DND-41 (cell line): ENCODE results near the gene ARFRP1.

Source experiments
- CTCF ChIP-seq: IDR thresholded peaks from 2 replicates; pipeline ENCODE4 v1.5.1; 2012; ENCODE audit warnings: borderline replicate concordance, low read length, moderate library complexity, mild to moderate bottlenecking; ENCODE audit not compliant: poor library complexity, severe bottlenecking; ENCODE audit errors: extremely low read depth
- EZH2 ChIP-seq: IDR thresholded peaks from 3 replicates; pipeline ENCODE4 v1.6.1; 2012; ENCODE audit warnings: borderline replicate concordance, low read depth, mild to moderate bottlenecking, moderate library complexity, low read length, inconsistent platforms; ENCODE audit not compliant: severe bottlenecking

DNA sequence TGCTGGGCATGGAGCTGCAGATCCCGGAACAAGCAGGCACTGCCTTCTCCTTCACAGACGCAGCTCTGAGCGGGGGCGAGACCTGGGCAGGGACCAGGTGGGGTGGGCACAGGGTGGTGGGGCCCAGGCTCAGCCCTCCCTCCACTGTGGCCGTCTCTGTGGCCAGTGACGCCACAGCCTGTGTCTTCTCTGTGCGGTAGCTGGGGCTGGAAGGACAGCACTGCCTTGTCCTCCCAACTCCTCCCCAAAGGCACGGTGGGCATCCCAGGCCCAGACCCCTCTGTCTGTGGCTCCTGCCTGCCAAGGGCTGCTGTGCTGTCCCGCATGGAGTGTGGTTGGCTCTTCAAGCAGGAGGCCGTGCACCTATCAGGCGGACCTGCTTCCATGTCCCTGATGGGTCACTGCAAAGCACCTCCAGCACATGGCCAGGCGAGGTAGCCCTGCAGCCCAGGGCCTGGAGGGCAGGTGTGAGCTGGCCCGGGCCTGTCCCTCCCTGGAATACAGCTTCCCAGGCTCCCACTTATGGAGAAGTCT lies 26.1 kb downstream of the ARFRP1 start:
- TF ChIP-seq EZH2 (no peak), CTCF (no peak)
